Measurements from ENCODE around the gene EXD3. TPM values are rescaled to one million over a fixed set of nuclear protein-coding genes. Genes with fewer than 3 reads are reported as not detected.

EXD3 gene
- total RNA-seq, 1 experiment from 2014 or later, result 15.3 TPM

GRCh38 chr9:137263506-137263905 is 159.5 kb downstream of the EXD3 start:
- H3K79me2 ChIP-seq (ENCODE audit: insufficient read depth, low read length), result no peaks in the 10 kb centered on the region
- no peaks in the 10 kb centered on the region for H3K9me3 ChIP-seq (ENCODE audit: control insufficient read depth, low read depth, low read length)
- H2AFZ ChIP-seq (ENCODE audit: low read length), result no peak overlapping the region
- H2BK12ac ChIP-seq (ENCODE audit: insufficient read length, low read depth, low read length), result no peak overlapping the region
- no peak overlapping the region for H3K14ac ChIP-seq (ENCODE audit: insufficient read depth, low read length)
- no peak overlapping the region for H4K91ac ChIP-seq (ENCODE audit: insufficient read length, low read depth, low read length)
- Mint-ChIP-seq H3K27me3 (ENCODE audit: low read depth) (no peaks in the 10 kb centered on the region; the same call in 1 of the 2 replicates), H3K27ac (no peak overlapping the region), H3K9me3 (no peaks in the 10 kb centered on the region), H3K4me1 (0 out of 4 replicates have a peak, but pooled peaks cover 0 to 3% of the 10 kb centered on the region in 2 experiments), H3K36me3 (ENCODE audit: insufficient read depth in 1 of 3, low read depth in 3 of 3) (peaks cover 11 to 50% (median 38%) of the 10 kb centered on the region in 3 experiments; a peak in 6 of 7 replicates), H3K4me3 (no peak overlapping the region; a peak in 1 of 5 replicates)
- no peak overlapping the region for H2AK5ac ChIP-seq (ENCODE audit: insufficient read length, low read length)
- no peaks in the 10 kb centered on the region for H4K20me1 ChIP-seq (ENCODE audit: control insufficient read depth, insufficient read depth, insufficient read length)
- no peak overlapping the region for H2BK15ac ChIP-seq (ENCODE audit: low read depth, low read length)
- H3K56ac ChIP-seq (ENCODE audit: insufficient read length, low read depth, low read length), result no peak overlapping the region
- no peak overlapping the region for H3K9ac ChIP-seq (ENCODE audit: extremely low read depth, insufficient read length, low read length)
- no peaks in the 10 kb centered on the region for H3K79me1 ChIP-seq (ENCODE audit: insufficient read depth, low read depth, low read length, poor library complexity, severe bottlenecking)
- no peaks in the 10 kb centered on the region for H3K4me1 ChIP-seq (ENCODE audit: insufficient read depth, low read length)
- no peak for TF ChIP-seq CTCF (conservative IDR thresholded peaks at IDR 0.05)
- no peak overlapping the region for H3T11ph ChIP-seq (ENCODE audit: low read length)
- no peaks in the 10 kb centered on the region for H3K27me3 ChIP-seq (ENCODE audit: insufficient read depth, low read length)
- H3K23ac ChIP-seq (ENCODE audit: insufficient read length, low read depth, low read length), result no peak overlapping the region
- H4K5ac ChIP-seq (ENCODE audit: insufficient read length, low read depth, low read length), result no peak overlapping the region
- no peak overlapping the region for H2BK5ac ChIP-seq (ENCODE audit: insufficient read length, low read length)
- no peak overlapping the region for H2BK120ac ChIP-seq (ENCODE audit: low read depth, low read length, poor library complexity, severe bottlenecking)
- no peak overlapping the region for H2BK20ac ChIP-seq (ENCODE audit: low read depth, low read length, poor library complexity, severe bottlenecking)
- H3K18ac ChIP-seq (ENCODE audit: insufficient read length, low read depth, low read length), result no peak overlapping the region
- H3K4ac ChIP-seq (ENCODE audit: low read depth, low read length), result no peak overlapping the region
- H3K4me2 ChIP-seq (ENCODE audit: insufficient read depth, insufficient read length, low read length), result no peak overlapping the region
- DNase-seq, result no peak
- H3K27ac ChIP-seq (ENCODE audit: insufficient read length, low read depth, low read length), result no peak overlapping the region
- H3K23me2 ChIP-seq (ENCODE audit: insufficient read length, low read depth, low read length, poor library complexity, severe bottlenecking), result no peaks in the 10 kb centered on the region
- no peak overlapping the region for H4K8ac ChIP-seq (replicated peaks; ENCODE audit: insufficient read length, low read depth, low read length)
- no CpG with 5 or more reads among the region's 10 CpGs for WGBS (ENCODE audit: extremely low coverage, insufficient read length, low lambda C conversion rate)
